Transverse colon (tissue), 4 donors: ENCODE measurements around the gene POLK. TPM values are rescaled to one million over a fixed set of nuclear protein-coding genes. Genes with fewer than 3 reads are reported as not detected.
"Not testable (repeated sequence)": the region's sequence is repeated elsewhere in the genome, so short reads cannot be mapped to it uniquely, and the experiment has no call there.

Experiments used
- DNase-seq: peaks from one replicate; pipeline ENCODE4 v3.0.0-alpha.2; 2019
- H3K27ac ChIP-seq, 4 donors: fragments of 200-600 bp; sonication (generic); 2 replicates each; pipeline ENCODE4 v1.5.1; 2016 to 2018; ENCODE audit warnings: inconsistent platforms in 4 of 4
- H3K27me3 ChIP-seq: fragments of 200-600 bp; sonication (generic); 2 replicates; pipeline ENCODE4 v1.5.1; 2017; ENCODE audit warnings: inconsistent platforms
- H3K36me3 ChIP-seq, 4 donors: fragments of 200-600 bp; sonication (generic); 2 replicates each; pipeline ENCODE4 v1.5.1; 2017 to 2019; ENCODE audit warnings: inconsistent platforms in 4 of 4
- H3K4me1 ChIP-seq, 4 donors: fragments of 200-600 bp; sonication (generic); 2 replicates each; pipeline ENCODE4 v1.5.1; 2017 to 2020; ENCODE audit warnings: inconsistent platforms in 4 of 4
- H3K4me3 ChIP-seq, 4 donors: fragments of 200-600 bp; sonication (generic); 1 replicate in 1 of 4; 2 replicates in 3 of 4; pipeline versions ENCODE4 v1.5.1 to v1.6.1; 2017 to 2019; ENCODE audit warnings: inconsistent platforms in 4 of 4
- H3K9me3 ChIP-seq, 2 donors: fragments of 200-600 bp; sonication (generic); 2 replicates each; pipeline ENCODE4 v1.5.1; 2017 to 2019; ENCODE audit warnings: inconsistent platforms in 2 of 2
- CTCF ChIP-seq, 5 experiments: fragments of 200-600 bp in 3 of 5; fragments of 450-650 bp in 2 of 5; sonication (generic) in 3 of 5; IDR thresholded peaks; 1 replicate in 2 of 5; 2 replicates in 3 of 5; pipeline ENCODE4 v1.5.1; 2016 to 2017; ENCODE audit warnings: antibody characterized with exemption in 5 of 5, inconsistent platforms in 3 of 5, mild to moderate bottlenecking in 2 of 5, moderate library complexity in 1 of 5
- EP300 ChIP-seq: sonication (generic); formaldehyde crosslinking; IDR thresholded peaks from one replicate; pipeline ENCODE4 v1.6.1; 2017; ENCODE audit warnings: antibody characterized with exemption, low read depth
- POLR2A ChIP-seq: fragments of 450-650 bp; IDR thresholded peaks from one replicate; pipeline ENCODE4 v1.6.1; 2016; ENCODE audit warnings: antibody characterized with exemption, mild to moderate bottlenecking, moderate library complexity
- POLR2AphosphoS5 ChIP-seq, 3 donors: sonication (generic); formaldehyde crosslinking; IDR thresholded peaks; one replicate each; pipeline ENCODE4 v1.6.1; 2016; ENCODE audit warnings: antibody characterized with exemption in 3 of 3
- WGBS, 2 donors: methylation state at CpG; one replicate each; pipeline ENCODE4 v1.1.5; 2018; ENCODE audit warnings: low coverage in 1 of 2; 5-methylcytosine and 5-hydroxymethylcytosine counted together
- in situ Hi-C, 4 donors: fragments of 200-750 bp; cut with MboI; loops; one replicate each; pipeline versions ENCODE4 v1.15.0 to v1.15.1; 2017; ENCODE audit warnings: low sequenced_read_pairs in 3 of 4, low pct_ligation_motif_present in 1 of 4, low pct_unique_long_range_greater_than_20kb in 1 of 4
- intact Hi-C: fragments of 100-400 bp; cut with DNase I; formaldehyde crosslinking; loops from one replicate; pipeline ENCODE4 v1.15.1; 2023; ENCODE audit warnings: low total_unique reads
- total RNA-seq, 4 donors: library from RNA; depleted of rRNA; stranded (reverse); fragments of >200 nt; gene quantifications; one replicate each; pipeline ENCODE4 v1.1.0, GENCODE V29; 2016

POLK gene
- total RNA-seq, 4 donors from 2014 or later = 5.4 to 30.2 (median 18.5) TPM

- no peaks in the 10 kb centered on the region for H3K9me3 ChIP-seq
- intact Hi-C loops = no loop called here
- 35 to 57% methylated on average over 3 of the region's 3 CpGs for WGBS, 2 donors
- H3K4me1 ChIP-seq = no peaks in the 10 kb centered on the region
- peaks cover 0 to 13% (median 5%) of the 10 kb centered on the region in 4 donors for H3K36me3 ChIP-seq
- no peak for DNase-seq
- no peak overlapping the region for H3K27ac ChIP-seq
- no peak for TF ChIP-seq POLR2A
- TF ChIP-seq CTCF (IDR thresholded peaks at IDR 0.05) = no peak
- TF ChIP-seq POLR2AphosphoS5 (IDR thresholded peaks at IDR 0.05) = no peak
- TF ChIP-seq EP300 = no peak
- H3K4me3 ChIP-seq = no peak overlapping the region
- in situ Hi-C loops = no loop called here
- H3K27me3 ChIP-seq = no peaks in the 10 kb centered on the region
These were observed 63.1 kb downstream of the POLK start for GRCh38 chr5:75574791-75575190.

- H3K27me3 ChIP-seq, H3K4me3 ChIP-seq, H3K9me3 ChIP-seq, DNase-seq, in situ Hi-C loops, intact Hi-C loops, H3K27ac ChIP-seq, H3K4me1 ChIP-seq: not testable (repeated sequence)
- 91 to 92% methylated on average over 7 to 8 of the region's 8 CpGs for WGBS, 2 donors
- H3K36me3 ChIP-seq = peaks cover 0 to 23% (median 11%) of the 10 kb centered on the region in 4 donors
These were observed 66.6 kb downstream of the POLK start for GRCh38 chr5:75578280-75578679.

GRCh38 chr5:75584641-75585040, 73.0 kb downstream of the POLK start:
- H3K4me3 ChIP-seq = no peak overlapping the region
- 75 to 76% methylated on average over 2 of the region's 2 CpGs for WGBS, 2 donors
- TF ChIP-seq POLR2A = no peak
- peak; percentile 24 to 39 (median 26) for TF ChIP-seq CTCF (IDR thresholded peaks at IDR 0.05)
- in situ Hi-C loops (loop anchor here in 1 of 4 donors (10.0 kb wide), 1 partner anchor 100 kb away; no protein-coding TSS in a partner anchor), intact Hi-C loops (no loop called here)
- no peak overlapping the region for H3K27ac ChIP-seq
- H3K36me3 ChIP-seq = peaks cover 0 to 14% (median 5%) of the 10 kb centered on the region in 4 donors
- no peaks in the 10 kb centered on the region for H3K27me3 ChIP-seq
- no peak for DNase-seq
- H3K4me1 ChIP-seq = no peaks in the 10 kb centered on the region
- H3K9me3 ChIP-seq = no peaks in the 10 kb centered on the region

GRCh38 chr5:75588666-75589065, 77.0 kb downstream of the POLK start:
- H3K9me3 ChIP-seq = no peaks in the 10 kb centered on the region
- intact Hi-C loops = no loop called here
- no peak for TF ChIP-seq EP300
- no peak for TF ChIP-seq CTCF (IDR thresholded peaks at IDR 0.05)
- TF ChIP-seq POLR2A = no peak
- TF ChIP-seq POLR2AphosphoS5 (IDR thresholded peaks at IDR 0.05) = no peak
- no peak for DNase-seq
- H3K27me3 ChIP-seq = no peaks in the 10 kb centered on the region
- in situ Hi-C loops = loop anchor here in 1 of 4 donors (10.0 kb wide), 1 partner anchor 96 kb away; no protein-coding TSS in a partner anchor
- no peak overlapping the region for H3K4me3 ChIP-seq
- H3K27ac ChIP-seq = no peak overlapping the region
- 90% methylated on average over 1 to 3 of the region's 3 CpGs for WGBS, 2 donors
- H3K4me1 ChIP-seq = peaks cover 0 to 5% (median 2%) of the 10 kb centered on the region in 4 donors
- H3K36me3 ChIP-seq = peaks cover 0 to 6% (median 2%) of the 10 kb centered on the region in 4 donors

- H3K27ac ChIP-seq = no peak overlapping the region
- H3K4me1 ChIP-seq = no peaks in the 10 kb centered on the region
- in situ Hi-C loops = no loop called here
- TF ChIP-seq CTCF (IDR thresholded peaks at IDR 0.05) (no peak), POLR2AphosphoS5 (IDR thresholded peaks at IDR 0.05) (no peak), POLR2A (no peak), EP300 (no peak)
- intact Hi-C loops = no loop called here
- no peak overlapping the region for H3K4me3 ChIP-seq
- H3K9me3 ChIP-seq = no peaks in the 10 kb centered on the region
- H3K27me3 ChIP-seq = no peaks in the 10 kb centered on the region
- peaks cover 0 to 20% (median 0%) of the 10 kb centered on the region in 4 donors for H3K36me3 ChIP-seq
- no peak for DNase-seq
These were observed 88.8 kb downstream of the POLK start for GRCh38 chr5:75600535-75600934.
